GM19238 (cell line): ENCODE data around the gene BORCS5.
A peak's percentile ranks its signal among the peaks of the same experiment; 100 is the strongest.
"Not testable (repeated sequence)": the region's sequence is repeated elsewhere in the genome, so short reads cannot be mapped to it uniquely, and the experiment has no call there.

Experiments used
- DNase-seq: peaks from one replicate; pipeline ENCODE4 v3.0.0; 2011; ENCODE audit warnings: low spot score; ENCODE audit not compliant: insufficient read length

The BORCS5 gene

DNA sequence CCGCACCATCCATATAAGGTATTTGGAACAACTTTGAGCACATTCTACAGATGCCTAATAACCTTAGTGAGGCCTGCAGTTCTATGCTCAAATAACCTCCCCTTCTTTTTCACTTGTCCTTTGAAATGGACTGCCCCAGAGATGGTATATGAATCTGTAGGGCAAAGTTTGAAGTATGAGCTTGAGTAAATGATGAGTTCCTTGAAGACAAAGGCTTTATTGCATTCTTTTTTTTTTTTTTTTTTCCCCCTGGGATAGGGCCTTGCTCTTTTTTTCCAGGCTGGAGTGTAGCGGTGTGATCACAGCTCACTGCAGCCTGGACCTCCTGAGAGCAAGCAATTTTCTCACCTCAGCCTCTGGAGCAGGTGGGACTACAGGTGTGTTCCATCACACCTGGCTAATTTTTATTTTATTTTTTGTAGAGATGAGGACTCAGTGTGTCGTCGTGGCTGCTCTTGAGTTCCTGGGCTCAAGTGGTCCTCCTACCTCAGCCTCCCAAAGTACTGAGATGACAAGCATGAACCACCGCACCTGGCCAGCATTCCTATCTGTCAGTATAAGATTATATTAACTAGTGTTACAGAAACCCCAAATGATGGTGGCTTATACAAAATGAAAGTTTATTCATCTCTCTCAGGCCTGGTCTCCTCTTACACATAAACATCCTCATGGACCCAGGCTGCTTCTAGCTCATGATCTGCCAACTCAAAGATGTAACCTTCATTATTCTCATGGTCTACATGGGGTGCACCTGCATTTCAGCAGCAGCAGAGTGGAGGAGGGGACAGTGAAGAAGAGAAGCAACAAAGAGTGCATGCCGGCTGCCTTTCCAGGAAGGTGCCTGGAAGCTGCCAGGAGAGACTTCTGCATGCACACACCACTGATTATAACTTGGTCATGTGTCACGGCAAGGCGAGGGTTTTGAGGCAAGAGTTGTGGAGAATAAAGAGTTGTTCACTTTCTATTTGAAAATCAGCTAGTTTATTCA, 104.4 kb downstream of the BORCS5 start:
- no peak for DNase-seq

DNA sequence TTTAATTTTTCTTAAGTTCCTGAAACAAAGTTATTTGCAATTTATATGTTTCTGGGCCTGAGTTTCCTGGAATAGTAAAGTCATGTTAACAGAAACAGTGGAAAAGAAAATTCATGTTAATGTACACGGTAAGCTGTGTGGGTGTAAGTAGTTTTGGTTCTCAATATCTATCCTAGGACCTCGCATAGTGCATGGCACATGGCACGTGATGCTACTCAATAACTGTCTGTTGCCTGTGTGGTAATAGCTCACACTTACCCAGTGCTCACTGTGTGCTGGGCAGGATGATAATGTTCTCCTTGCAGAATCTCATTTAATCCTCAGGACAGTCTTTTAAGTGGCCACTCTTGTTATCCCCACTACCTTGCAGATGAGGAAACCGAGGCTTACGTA, 105.0 kb downstream of the BORCS5 start:
- no peak for DNase-seq

DNA sequence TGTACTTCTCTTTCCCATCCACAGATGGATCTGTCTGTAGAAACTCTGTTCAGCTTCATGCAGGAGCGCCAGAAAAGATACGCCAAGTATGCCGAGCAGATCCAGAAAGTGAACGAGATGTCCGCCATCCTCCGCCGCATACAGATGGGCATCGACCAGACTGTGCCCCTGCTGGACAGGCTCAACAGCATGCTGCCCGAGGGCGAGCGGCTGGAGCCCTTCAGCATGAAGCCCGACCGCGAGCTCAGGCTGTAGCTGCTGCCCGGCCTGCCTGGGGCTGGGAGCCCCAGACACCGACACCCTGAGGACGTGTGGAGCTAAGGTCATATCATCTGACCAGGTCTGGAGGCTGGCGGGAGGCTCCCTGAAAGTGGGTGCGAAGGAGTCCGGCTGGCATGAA, 108.6 kb downstream of the BORCS5 start:
- DNase-seq, result no peak

DNA sequence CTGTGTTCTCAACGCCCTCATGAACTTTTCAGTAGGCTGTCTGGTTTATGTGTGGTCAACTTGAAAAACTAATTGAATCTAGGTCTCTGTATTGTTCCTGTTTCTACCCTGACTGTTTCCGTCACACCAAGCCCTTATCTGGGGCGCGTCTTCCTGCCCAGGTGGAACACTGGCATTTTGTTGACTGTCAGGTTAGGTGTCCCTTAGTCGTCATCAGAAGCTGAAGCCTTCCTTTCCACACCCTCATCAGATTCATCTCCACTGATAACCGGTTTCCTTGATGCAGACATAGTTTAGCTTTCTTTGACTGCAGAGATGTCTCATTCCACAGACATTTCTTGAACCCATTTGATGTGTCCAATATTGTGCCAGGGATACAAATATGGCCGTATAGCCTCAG, 109.3 kb downstream of the BORCS5 start:
- no peak for DNase-seq

DNA sequence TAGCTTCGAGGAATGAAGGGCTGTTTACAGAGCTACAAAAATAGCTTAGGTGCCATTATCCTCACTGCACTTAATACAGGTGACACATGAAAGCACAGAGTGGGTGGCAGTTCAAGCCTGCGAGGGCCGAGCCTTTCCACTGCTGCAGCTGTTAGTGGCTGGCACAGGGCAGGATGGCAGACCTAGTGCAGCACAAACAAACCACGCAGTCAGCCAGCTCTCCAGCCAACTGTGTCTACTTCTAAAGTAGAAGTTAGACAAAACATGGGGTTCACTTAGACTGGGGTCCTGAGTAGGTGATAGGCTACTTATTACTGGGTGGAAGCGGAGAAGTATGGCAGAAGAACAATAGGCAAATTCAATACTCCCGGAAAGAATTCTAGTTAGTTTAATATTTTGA, 110.4 kb downstream of the BORCS5 start:
- no peak for DNase-seq

DNA sequence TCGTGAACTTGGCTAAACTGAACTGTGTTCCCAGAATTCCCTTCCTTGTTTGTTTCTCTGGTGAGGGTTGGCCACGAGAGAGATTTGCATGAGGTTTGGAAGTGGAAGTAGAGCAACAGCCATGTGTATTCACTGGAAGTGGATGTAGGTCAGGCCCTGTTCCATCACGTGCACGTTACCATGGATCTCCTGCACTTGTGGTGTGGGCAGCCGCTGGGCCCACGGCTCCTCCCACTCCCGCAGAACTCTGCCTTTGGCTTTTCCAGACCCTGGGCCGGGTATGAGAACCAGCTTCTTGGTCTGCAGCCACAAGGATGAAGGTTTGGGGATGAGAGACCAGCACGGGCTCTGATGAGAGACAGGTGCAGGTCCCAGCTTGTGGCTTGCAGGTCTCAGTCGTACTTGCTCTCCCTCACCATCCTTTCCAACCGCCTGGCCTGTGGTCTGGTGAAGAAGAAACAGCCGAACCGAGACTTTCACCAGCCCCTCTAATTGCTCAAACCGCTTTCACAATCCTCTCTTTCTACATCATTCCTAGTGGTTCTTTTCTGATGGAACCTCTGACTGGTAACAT, 110.9 kb downstream of the BORCS5 start:
- DNase-seq, result no peak

DNA sequence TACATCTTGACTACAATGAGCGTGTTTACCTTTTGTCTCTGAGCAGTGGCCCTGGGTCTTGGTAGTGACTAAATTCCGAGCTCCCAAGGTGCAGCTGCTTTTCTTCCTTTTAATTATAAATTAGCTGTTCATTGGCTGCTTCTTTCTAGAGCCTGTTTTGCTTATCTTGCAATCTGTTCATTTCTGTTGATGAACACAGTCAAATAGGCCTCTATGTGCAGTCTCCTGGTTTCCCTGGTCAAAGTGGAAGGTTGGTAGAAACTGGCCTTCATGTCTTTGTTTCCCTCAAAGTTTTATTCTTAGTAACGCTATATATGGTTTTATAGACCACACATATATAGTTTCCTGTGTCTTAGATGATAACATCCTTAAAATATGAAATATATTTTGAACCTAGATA, 111.7 kb downstream of the BORCS5 start:
- no peak for DNase-seq

DNA sequence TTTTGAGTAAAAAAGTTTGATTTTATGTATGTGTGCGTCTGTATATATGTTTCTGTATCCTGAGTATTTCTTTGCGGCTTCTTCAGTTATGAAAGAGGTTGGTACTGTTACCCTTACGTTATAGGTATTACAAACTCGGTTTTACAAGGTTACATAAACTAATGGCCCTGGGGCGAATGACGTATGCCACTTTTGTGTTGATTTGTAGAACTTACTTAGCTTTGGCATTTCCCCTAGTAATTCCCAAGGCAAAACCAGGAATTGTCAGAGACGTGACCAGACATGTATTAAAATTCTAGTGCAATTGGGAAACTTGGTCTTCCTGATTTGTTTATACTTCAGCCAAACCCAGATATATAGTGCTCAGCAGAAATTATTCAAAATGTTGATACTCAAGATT, 112.5 kb downstream of the BORCS5 start:
- no peak for DNase-seq

DNA sequence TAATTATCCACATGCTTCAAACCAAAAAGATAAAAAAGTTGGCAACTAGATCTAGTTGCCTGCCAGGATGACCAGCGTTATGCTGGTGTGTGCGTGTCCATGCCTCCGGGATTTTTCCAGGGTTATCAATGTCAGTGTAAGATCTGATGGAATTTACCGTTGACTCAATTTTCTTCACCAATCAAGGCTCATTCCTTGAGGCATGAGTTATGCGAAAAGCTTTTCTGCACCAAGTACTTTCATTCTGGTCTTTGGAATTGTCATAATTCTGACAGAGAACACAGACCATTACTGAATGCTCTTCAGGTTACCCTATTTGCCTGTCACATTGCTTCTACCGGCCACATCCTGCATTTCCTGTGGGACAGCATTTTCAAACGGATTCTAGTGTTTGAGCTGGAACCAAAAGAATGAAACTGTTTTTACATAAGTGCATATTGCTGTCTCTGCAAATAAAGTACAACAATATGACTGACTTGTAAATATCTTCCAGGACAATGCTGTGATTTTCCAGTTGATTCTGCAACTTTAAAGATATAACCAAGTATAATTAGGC, 114.0 kb downstream of the BORCS5 start:
- no peak for DNase-seq

DNA sequence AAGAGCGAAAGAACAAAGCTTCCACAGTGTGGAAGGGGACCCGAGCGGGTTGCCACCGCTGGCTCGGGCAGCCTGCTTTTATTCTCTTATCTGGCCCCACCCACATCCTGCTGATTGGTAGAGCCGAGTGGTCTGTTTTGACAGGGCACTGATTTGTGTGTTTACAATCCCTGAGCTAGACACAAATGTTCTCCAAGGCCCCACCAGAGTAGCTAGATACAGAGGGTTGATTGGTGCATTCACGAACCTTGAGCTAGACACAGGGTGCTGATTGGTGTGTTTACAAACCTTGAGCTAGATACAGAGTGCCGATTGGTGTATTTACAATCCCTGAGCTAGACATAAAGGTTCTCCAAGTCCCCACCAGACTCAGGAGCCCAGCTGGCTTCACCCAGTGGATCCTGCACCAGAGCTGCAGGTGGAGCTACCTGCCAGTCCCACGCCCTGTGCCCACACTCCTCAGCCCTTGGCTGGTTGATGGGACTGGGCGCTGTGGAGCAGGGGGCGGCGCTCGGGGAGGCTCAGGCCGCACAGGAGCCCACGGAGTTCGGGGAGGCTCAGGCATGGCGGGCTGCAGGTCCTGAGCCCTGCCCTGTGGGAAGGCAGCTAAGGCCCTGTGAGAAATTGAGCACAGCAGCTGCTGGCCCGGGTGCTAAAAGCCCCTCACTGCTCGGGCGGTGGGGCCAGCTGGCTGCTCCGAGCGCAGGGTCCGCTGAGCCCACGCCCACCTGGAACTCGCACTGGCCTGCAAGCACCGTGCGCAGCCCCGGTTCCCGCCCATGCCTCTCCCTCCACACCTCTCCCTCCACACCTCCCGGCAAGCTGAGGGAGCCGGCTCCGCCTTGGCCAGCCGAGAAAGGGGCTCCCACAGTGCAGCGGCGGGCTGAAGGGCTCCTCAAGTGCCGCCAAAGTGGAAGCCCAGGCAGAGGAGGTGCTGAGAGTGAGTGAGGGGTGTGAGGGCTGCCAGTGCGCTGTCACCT, 115.4 kb downstream of the BORCS5 start:
- DNase-seq, result not testable (repeated sequence)

DNA sequence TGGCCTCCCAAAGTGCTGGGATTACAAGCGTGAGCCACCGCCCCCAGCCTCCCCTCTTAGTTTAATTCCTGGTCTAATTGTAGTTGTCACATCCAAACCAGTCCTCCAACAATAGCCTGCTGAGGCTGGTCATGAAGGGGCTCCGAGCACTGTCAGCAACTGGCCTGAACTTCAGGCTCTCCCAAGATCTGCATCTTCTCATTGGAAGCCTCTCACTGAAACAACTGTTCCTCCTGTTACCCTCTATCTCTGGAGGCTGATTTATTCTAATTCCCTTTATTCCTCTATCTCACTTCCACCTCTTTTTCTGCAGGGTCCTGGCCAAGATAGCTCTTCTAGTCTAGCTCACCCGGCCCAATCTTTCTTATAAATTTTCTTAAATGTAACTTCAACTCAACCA, 116.3 kb downstream of the BORCS5 start:
- no peak for DNase-seq

DNA sequence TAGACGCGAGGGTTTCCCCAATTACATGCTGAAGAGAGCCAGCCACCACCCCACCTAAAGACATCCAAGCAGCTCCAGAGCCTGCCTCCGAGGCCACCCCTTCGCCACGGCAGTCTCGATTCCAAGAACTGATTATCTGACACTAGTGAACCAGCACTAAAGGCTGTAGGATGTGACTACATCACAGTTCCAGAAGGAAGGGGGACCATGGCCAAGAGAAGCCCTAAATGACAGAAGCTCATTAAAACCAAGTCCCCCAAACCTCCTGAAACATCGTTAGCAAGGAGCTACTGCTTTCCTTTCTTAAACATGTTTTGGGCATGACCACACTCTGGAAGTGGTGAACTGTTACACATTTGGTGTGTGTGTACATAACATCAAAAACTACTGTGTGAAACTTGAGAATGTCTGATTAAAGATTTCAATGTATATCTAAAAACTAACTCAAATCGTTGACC, 117.6 kb downstream of the BORCS5 start:
- no peak for DNase-seq

DNA sequence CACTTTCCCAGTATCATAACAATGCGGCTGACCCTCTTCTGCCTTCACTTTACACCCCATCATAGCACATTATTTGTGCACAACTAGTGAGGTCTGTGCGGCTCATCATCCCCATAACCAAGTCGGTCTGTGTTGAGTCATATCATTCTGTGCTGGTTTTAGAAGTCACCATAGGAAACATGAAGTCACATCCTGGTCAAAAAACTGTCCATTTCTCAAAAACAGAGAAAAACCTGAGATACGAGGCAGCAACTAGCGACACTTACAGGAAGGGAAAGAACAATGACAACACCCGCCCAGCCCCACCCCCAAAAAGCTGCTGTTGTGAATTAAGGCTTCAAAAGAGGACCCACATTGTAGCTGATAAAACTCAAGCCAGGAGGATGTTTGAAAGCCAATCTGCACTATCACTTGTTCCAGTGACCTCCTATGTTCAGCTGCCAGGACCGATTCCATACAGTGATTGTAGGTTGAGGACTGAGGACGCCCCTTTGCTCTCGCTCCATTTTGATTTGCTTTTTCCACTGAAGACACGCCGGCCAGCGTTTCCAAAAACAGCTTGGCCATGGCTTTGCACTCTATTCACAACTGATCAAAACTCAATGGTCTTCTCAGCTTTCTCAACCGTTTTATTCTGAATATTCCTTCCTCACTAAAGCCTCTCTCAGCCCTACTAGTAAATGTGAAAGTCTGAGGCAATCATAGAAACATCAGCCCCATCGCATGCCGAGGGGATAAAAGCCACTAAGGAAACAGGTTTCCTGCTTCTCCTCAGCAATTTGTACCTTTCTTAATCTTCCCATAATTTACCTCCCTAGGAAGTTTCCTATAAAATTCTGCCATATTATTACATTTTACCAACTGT, 118.3 kb downstream of the BORCS5 start:
- DNase-seq, result peak; percentile 50

DNA sequence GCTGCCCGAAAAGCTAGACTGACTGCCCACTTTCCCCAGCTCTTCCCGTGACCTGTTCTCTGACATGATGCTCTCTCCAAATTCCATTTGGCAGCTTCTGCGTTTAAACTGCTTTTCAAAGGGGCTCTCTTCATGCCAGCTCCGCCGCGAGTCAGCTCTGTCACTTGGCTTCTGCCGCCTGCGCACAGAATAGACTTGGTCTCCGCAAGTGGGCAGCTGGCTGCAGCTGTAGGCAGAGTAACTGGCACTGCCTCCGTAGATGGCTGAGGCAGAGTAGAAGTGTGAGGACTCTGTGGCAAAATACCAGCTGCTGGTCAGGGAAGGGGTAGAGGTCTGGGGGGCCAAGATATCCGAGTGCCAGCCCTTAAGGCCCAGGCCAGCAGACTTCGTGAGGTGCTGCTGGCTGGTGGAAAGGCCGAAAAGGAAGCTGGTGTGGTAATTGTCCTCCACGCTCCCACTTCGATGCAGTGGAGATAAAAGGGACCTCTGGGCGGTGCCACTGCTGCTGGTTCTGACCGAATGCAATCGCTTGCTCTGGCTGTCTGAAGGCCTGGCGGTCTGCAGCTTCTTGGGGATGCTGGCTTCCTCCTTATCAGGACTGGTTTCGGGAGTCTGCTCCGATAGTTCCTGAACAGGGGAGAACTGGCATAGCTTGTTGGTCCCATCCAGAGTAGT, 120.1 kb downstream of the BORCS5 start:
- DNase-seq, result no peak

DNA sequence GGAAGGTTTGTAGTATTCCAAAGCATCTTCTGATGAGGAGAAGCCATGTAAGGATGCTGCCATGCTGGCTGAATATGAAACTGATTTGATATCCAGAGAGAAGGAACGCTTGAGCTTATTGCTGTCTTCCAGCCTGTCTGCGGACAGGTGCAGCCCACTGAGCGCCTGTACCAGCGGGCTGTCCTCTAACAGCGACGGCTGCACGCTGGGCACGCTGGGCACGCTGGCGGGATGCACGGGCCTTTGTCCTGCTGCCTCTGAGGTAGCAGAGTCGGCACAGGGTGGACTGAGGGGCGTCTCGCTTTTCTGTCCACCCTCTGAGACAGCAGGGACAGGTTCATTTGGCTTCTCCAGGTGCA, 120.6 kb downstream of the BORCS5 start:
- no peak for DNase-seq

DNA sequence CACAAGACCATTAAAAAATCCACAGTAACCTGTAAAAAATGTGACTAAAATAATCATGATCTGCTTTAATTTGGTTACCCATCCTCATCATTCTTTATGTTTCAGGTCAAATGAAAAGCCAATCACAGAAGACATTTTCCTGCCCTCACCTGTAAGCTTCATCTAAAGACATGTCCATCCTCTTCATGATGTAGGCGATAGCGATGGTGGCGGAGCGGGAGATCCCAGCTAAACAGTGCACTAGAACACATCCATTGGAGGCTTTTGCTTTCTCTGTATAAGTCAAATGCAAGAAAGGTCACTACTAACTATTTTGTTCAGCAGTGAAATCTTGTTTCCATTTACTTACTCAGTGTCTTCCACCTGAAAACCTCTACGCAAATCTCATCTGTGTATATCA, 123.2 kb downstream of the BORCS5 start:
- DNase-seq, result no peak

DNA sequence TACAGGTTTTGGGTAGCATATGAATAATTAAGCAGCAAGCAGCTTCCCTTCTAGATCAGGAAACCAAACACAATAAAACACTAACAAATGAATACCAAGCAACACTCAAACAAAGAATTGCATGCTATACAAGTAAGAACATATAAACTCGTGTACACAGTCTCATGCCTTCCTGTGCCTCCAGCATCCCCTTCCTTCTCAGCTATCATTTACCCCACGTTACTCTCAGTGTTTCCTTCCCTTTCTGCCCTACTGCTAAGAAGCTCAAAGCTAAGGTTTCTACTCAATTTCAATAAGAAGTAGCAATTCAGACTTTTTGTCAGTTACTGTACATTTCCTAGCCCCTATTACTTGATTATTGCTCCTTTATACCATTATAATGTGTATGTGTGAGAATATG, 124.8 kb downstream of the BORCS5 start:
- DNase-seq, result no peak

DNA sequence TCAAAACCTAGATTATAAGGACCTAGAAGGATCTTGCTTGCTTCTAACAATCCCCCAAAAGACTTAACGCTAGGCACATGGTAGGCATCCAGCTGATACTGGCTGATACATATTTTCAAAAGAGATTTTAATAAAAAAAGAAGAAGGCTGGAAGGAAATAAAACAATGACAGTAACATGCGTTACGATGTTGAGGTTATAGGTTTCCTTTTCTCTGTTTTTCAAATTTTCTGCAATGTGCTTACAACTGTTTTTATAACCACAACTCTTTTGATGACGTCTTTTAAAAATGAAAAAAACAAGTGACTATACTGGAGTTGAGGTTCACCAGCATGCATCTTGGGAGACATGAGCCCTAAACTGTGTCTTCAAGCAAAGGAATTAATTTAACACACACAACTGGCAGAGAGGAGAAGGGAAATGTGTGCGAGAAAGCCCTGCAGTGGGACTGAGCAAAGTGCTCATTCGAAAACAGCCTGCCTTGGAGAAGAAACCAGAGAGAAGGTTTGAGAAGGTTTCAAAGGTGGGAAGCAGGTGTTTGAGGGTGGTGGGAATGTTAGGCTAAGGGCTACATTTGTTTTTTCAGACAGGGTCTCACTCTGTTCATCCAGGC, 125.4 kb downstream of the BORCS5 start:
- no peak for DNase-seq

DNA sequence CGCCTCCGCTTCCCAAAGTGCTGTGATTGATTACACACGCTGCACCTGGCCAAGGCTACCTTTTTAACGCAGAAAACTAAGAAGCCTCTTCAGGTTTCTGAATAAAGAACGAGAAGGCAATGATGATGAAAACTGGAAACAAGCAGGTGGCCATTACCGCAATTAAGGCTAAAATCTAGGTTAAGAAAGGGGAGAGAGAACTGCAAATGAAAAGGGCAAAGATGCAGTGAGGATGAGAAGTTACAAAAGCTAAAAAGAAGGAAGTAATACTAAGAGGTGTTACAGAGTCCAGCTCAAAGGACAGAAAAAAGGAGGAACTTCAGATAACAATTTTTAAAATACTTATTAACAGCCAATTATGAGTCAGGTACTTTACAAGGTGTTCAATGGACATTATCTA, 126.1 kb downstream of the BORCS5 start:
- DNase-seq, result no peak
